Fibroblast of pulmonary artery (primary cell): ENCODE results near the gene PTPRJ.

Source experiments
- DNase-seq: peaks from one replicate; pipeline ENCODE4 v3.0.0-alpha.2; 2010; ENCODE audit warnings: low read depth
- H3K4me3 ChIP-seq: replicated peaks from 2 replicates; pipeline ENCODE4 v1.5.1; 2011; ENCODE audit warnings: low read depth, mild to moderate bottlenecking, control low read depth, low read length, moderate library complexity
- TF ChIP-seq, protein P1 (sequence below): IDR thresholded peaks from 2 replicates; pipeline ENCODE4 v1.5.1; 2011; ENCODE audit warnings: mild to moderate bottlenecking, control low read depth, low read length, inconsistent platforms; ENCODE audit errors: missing control alignments

PTPRJ gene

DNA sequence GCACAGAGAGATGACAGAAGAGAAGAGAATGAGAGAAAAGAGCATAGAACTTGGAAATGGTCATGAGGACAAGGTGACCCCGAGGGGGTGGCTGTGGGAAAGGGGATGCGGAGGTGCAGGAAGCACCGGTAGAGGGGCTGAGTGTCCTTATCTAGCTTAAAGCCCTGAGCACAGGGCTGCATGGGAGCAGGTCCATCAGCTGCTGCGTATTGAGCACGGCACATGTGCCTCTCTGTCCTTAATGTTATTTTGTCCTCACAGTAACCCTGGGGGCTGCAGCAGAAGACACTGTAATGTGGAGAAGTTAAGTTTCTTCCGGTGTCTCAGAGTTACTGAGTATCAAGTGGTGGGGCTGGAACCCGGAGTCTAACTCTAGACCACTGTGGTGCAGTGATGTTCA, 141.9 kb downstream of the PTPRJ start:
- no peak overlapping the region for H3K4me3 ChIP-seq
- TF ChIP-seq, protein P1, sequence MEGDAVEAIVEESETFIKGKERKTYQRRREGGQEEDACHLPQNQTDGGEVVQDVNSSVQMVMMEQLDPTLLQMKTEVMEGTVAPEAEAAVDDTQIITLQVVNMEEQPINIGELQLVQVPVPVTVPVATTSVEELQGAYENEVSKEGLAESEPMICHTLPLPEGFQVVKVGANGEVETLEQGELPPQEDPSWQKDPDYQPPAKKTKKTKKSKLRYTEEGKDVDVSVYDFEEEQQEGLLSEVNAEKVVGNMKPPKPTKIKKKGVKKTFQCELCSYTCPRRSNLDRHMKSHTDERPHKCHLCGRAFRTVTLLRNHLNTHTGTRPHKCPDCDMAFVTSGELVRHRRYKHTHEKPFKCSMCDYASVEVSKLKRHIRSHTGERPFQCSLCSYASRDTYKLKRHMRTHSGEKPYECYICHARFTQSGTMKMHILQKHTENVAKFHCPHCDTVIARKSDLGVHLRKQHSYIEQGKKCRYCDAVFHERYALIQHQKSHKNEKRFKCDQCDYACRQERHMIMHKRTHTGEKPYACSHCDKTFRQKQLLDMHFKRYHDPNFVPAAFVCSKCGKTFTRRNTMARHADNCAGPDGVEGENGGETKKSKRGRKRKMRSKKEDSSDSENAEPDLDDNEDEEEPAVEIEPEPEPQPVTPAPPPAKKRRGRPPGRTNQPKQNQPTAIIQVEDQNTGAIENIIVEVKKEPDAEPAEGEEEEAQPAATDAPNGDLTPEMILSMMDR = no peak
- no peak for DNase-seq

GRCh38 chr11:48122656-48123055, 142.3 kb downstream of the PTPRJ start:
- no peak for DNase-seq

DNA sequence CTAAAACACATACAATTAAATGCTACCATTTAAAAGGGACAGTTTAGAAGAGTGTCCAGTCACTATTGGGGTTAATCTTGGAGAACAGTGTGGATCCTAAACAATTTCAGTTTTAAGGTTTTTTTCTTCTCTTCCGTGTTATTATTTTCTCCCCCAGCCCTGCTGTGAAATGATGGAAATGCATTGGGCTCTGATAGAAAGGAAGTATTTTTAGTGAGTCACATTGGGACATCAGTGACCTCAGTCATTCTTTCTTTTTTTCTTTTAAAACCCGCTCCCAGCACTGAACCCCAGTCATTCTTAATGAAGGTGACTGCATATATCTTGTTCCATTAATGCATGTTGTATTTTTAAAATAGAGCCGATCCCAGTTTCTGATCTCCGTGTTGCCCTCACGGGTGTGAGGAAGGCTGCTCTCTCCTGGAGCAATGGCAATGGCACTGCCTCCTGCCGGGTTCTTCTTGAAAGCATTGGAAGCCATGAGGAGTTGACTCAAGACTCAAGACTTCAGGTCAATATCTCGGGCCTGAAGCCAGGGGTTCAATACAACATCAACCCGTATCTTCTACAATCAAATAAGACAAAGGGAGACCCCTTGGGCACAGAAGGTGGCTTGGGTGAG, 143.0 kb downstream of the PTPRJ start:
- TF ChIP-seq, protein P1 = no peak
- no peak overlapping the region for H3K4me3 ChIP-seq
- DNase-seq = no peak

More at GRCh38 chr11:48122656-48123055, 142.3 kb downstream of the PTPRJ start:
- no peak overlapping the region for H3K4me3 ChIP-seq
- TF ChIP-seq, protein P1 = no peak

DNA sequence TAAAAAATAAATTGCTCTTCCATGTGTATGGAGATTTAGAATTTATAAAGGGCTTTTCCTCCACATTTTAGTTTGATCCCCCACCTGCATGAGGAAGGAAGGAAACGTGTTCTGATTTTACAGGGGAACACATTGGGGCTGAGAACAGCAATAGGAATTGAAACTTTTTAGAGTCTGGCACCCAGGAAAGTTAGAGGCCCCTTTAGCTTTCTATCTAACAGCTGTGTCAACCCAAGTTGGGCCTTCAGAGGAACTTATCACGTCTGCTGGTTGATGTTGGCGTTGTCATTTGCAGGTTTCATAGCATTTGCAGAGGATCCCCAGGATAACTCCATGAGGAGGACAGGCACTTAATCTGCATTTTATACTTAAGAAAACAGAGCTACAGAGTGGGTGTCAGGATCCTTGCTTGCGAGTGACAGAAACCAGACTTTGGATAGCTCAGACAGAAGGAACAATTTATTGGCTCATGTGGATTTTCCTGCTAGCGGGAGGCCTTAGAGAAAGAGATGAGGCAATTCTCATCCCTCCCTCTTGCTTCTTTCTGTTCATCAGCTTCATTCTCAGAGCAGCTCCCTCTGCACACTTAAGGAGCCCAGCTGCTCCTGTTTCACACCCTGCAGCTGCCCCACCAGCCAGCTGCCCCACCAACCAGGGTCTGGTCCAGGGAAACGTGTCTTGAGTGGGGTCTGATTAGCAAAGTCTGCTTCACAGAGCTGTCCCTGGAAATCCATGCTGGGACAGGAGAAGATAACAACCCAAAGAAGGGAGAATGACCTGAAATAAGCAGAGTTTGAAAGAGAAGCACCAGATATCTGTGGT, 143.8 kb downstream of the PTPRJ start:
- no peak overlapping the region for H3K4me3 ChIP-seq
- no peak for DNase-seq
- TF ChIP-seq, protein P1 = no peak

DNA sequence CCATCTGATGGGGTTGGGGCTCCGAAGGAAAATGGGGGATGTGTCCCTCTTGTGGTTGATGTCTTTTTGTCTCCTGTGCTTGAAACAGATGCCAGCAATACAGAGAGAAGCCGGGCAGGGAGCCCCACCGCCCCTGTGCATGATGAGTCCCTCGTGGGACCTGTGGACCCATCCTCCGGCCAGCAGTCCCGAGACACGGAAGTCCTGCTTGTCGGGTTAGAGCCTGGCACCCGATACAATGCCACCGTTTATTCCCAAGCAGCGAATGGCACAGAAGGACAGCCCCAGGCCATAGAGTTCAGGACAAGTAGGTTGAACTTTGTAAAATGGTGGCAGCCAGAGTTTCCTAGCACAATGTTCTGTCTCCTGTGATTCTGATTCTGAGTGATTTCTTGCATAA, 144.5 kb downstream of the PTPRJ start:
- no peak overlapping the region for H3K4me3 ChIP-seq
- TF ChIP-seq, protein P1 = no peak
- no peak for DNase-seq

GRCh38 chr11:48125866-48126265, 145.5 kb downstream of the PTPRJ start:
- TF ChIP-seq, protein P1 = no peak
- DNase-seq = no peak
- no peak overlapping the region for H3K4me3 ChIP-seq
